Fibroblast of lung (primary cell): Measurements from ENCODE around the gene ZNF853. TPM values are rescaled to one million over a fixed set of nuclear protein-coding genes. Genes with fewer than 3 reads are reported as not detected.
A peak's percentile ranks its signal among the peaks of the same experiment; 100 is the strongest.

Experiments used
- DNase-seq, 2 donors: peaks; one replicate each; pipeline versions ENCODE4 v3.0.0 to v3.0.0-alpha.2; 2010; ENCODE audit warnings: low read depth in 2 of 2
- H2AFZ ChIP-seq: 2 replicates; pipeline ENCODE4 v1.5.1; 2012; ENCODE audit warnings: low read length, control low read depth, inconsistent platforms
- H3K27ac ChIP-seq: 2 replicates; pipeline ENCODE4 v1.5.1; 2011; ENCODE audit warnings: low read length, control low read depth; ENCODE audit not compliant: insufficient read depth
- H3K27me3 ChIP-seq: 2 replicates; pipeline ENCODE4 v1.5.1; 2011; ENCODE audit warnings: mild to moderate bottlenecking, low read length; ENCODE audit not compliant: control insufficient read depth, insufficient read depth
- H3K36me3 ChIP-seq: 2 replicates; pipeline ENCODE4 v1.5.1; 2011; ENCODE audit warnings: low read length; ENCODE audit not compliant: control insufficient read depth, insufficient read depth
- H3K4me1 ChIP-seq: 2 replicates; pipeline ENCODE4 v1.5.1; 2011; ENCODE audit warnings: low read length; ENCODE audit not compliant: control insufficient read depth, insufficient read depth; ENCODE audit errors: extremely low read depth
- H3K4me2 ChIP-seq: 2 replicates; pipeline ENCODE4 v1.5.1; 2011; ENCODE audit warnings: low read length, control low read depth; ENCODE audit not compliant: insufficient read depth; ENCODE audit errors: extremely low read depth
- H3K4me3 ChIP-seq, 4 experiments: fragments of 200-600 bp in 1 of 4; sonication (generic) in 1 of 4; replicated peaks in 1 of 4; 2 replicates each; pipeline ENCODE4 v1.5.1; 2011 to 2016; ENCODE audit warnings: low read length in 4 of 4, low read depth in 3 of 4, mild to moderate bottlenecking in 3 of 4, control low read depth in 2 of 4, inconsistent platforms in 1 of 4, mixed read lengths in 1 of 4; ENCODE audit not compliant: insufficient read depth in 1 of 4; ENCODE audit errors: control extremely low read depth in 1 of 4
- H3K79me2 ChIP-seq: 2 replicates; pipeline ENCODE4 v1.5.1; 2012; ENCODE audit warnings: mild to moderate bottlenecking, low read length, inconsistent platforms; ENCODE audit not compliant: control insufficient read depth, insufficient read depth
- H3K9ac ChIP-seq: 2 replicates; pipeline ENCODE4 v1.5.1; 2011; ENCODE audit warnings: mild to moderate bottlenecking, low read length, control low read depth; ENCODE audit not compliant: insufficient read depth
- H3K9me3 ChIP-seq: 2 replicates; pipeline ENCODE4 v1.5.1; 2012; ENCODE audit warnings: low read depth, low read length; ENCODE audit not compliant: control insufficient read depth, insufficient read depth
- H4K20me1 ChIP-seq: 2 replicates; pipeline ENCODE4 v1.5.1; 2011; ENCODE audit warnings: low read length; ENCODE audit not compliant: control insufficient read depth, insufficient read depth; ENCODE audit errors: extremely low read depth
- CTCF ChIP-seq, 2 donors: IDR thresholded peaks in 1 of 2; conservative IDR thresholded peaks in 1 of 2; 1 replicate in 1 of 2; 2 replicates in 1 of 2; pipeline ENCODE4 v1.5.1; 2011 to 2012; ENCODE audit warnings: low read length in 2 of 2, control low read depth in 1 of 2, inconsistent platforms in 1 of 2, low read depth in 1 of 2, mild to moderate bottlenecking in 1 of 2
- EZH2 ChIP-seq: IDR thresholded peaks from 2 replicates; pipeline ENCODE4 v1.5.1; 2012; ENCODE audit warnings: low read length, control low read depth, mild to moderate bottlenecking; ENCODE audit errors: missing control alignments
- polyA plus RNA-seq, 2 donors: library from polyadenylated mRNA; depleted of rRNA in 1 of 2; stranded (reverse) in 1 of 2; unstranded in 1 of 2; fragments of >200 nt; gene quantifications; 2 replicates each; pipeline ENCODE4 v1.2.1, GENCODE V29; 2011 to 2012; ENCODE audit warnings: missing spikeins in 1 of 2
- total RNA-seq: library from RNA; depleted of rRNA; stranded (reverse); fragments of >200 nt; gene quantifications from 2 replicates; pipeline ENCODE4 v1.2.1, GENCODE V29; 2014

The ZNF853 gene
- total and polyA plus RNA-seq, 2 donors (not counting 1 experiment from before 2014, with no cell fraction given) = 0.05 to 0.66 TPM

GRCh38 chr7:6639627-6640026, 24.2 kb downstream of the ZNF853 start:
- H2AFZ ChIP-seq = no peak overlapping the region
- H3K27me3 ChIP-seq = no peaks in the 10 kb centered on the region
- H3K27ac ChIP-seq = no peak overlapping the region
- H4K20me1 ChIP-seq = no peaks in the 10 kb centered on the region
- no peak for DNase-seq
- H3K4me2 ChIP-seq = no peak overlapping the region
- peaks cover 12% of the 10 kb centered on the region for H3K36me3 ChIP-seq
- H3K9ac ChIP-seq = no peak overlapping the region
- TF ChIP-seq EZH2 (no peak), CTCF (conservative IDR thresholded peaks at IDR 0.05 in 1 of 2, IDR thresholded peaks at IDR 0.05 in 1 of 2; ENCODE audit: low read depth in 1 of 2, low read length in 2 of 2) (no peak)
- H3K9me3 ChIP-seq = no peaks in the 10 kb centered on the region
- no peak overlapping the region for H3K4me3 ChIP-seq
- H3K79me2 ChIP-seq = peaks cover 25% of the 10 kb centered on the region
- no peaks in the 10 kb centered on the region for H3K4me1 ChIP-seq

- H3K4me3 ChIP-seq = no peak overlapping the region
- no peaks in the 10 kb centered on the region for H4K20me1 ChIP-seq
- H3K9me3 ChIP-seq = no peaks in the 10 kb centered on the region
- no peaks in the 10 kb centered on the region for H3K4me1 ChIP-seq
- H3K27me3 ChIP-seq = no peaks in the 10 kb centered on the region
- H3K27ac ChIP-seq = no peak overlapping the region
- DNase-seq = peak; percentile 23 to 29
- H2AFZ ChIP-seq = no peak overlapping the region
- peaks cover 25% of the 10 kb centered on the region for H3K79me2 ChIP-seq
- TF ChIP-seq EZH2 = no peak
- no peak for TF ChIP-seq CTCF (conservative IDR thresholded peaks at IDR 0.05 in 1 of 2, IDR thresholded peaks at IDR 0.05 in 1 of 2; ENCODE audit: low read depth in 1 of 2, low read length in 2 of 2)
- H3K4me2 ChIP-seq = no peak overlapping the region
- no peak overlapping the region for H3K9ac ChIP-seq
- H3K36me3 ChIP-seq = peaks cover 12% of the 10 kb centered on the region
Observed at GRCh38 chr7:6640246-6640721, 24.9 kb downstream of the ZNF853 start.

GRCh38 chr7:6641305-6642035, 26.1 kb downstream of the ZNF853 start:
- TF ChIP-seq EZH2 (no peak), CTCF (conservative IDR thresholded peaks at IDR 0.05 in 1 of 2, IDR thresholded peaks at IDR 0.05 in 1 of 2; ENCODE audit: low read depth in 1 of 2, low read length in 2 of 2) (no peak)
- no peak overlapping the region for H3K9ac ChIP-seq
- no peak overlapping the region for H3K4me3 ChIP-seq
- H3K4me2 ChIP-seq = no peak overlapping the region
- no peaks in the 10 kb centered on the region for H3K27me3 ChIP-seq
- H3K27ac ChIP-seq = no peak overlapping the region
- H3K4me1 ChIP-seq = no peaks in the 10 kb centered on the region
- H2AFZ ChIP-seq = no peak overlapping the region
- no peaks in the 10 kb centered on the region for H3K9me3 ChIP-seq
- H4K20me1 ChIP-seq = no peaks in the 10 kb centered on the region
- peaks cover 14% of the 10 kb centered on the region for H3K36me3 ChIP-seq
- DNase-seq = no peak
- H3K79me2 ChIP-seq = peaks cover 25% of the 10 kb centered on the region
